Adipocyte (in vitro differentiated cells): Measurements from ENCODE around the gene PPFIA1.

Source experiments
- DNase-seq: peaks from one replicate; pipeline ENCODE4 v3.0.0-alpha.2; 2015; ENCODE audit warnings: low read depth
- H3K27me3 ChIP-seq: replicated peaks from 2 replicates; pipeline ENCODE4 v1.7.0; 2013; ENCODE audit warnings: mild to moderate bottlenecking, low read length, moderate library complexity; ENCODE audit not compliant: control insufficient read depth, insufficient read depth
- H3K36me3 ChIP-seq: 2 replicates; pipeline ENCODE4 v1.7.0; 2013; ENCODE audit warnings: low read length, mild to moderate bottlenecking, moderate library complexity; ENCODE audit not compliant: control insufficient read depth, insufficient read depth, severe bottlenecking
- H3K4me1 ChIP-seq: 2 replicates; pipeline ENCODE4 v1.7.0; 2013; ENCODE audit warnings: mild to moderate bottlenecking, low read length, moderate library complexity; ENCODE audit not compliant: control insufficient read depth, insufficient read depth
- H3K4me3 ChIP-seq: 2 replicates; pipeline ENCODE4 v1.7.0; 2013; ENCODE audit warnings: mild to moderate bottlenecking, low read length, moderate library complexity
- H3K9ac ChIP-seq: 2 replicates; pipeline ENCODE4 v1.7.0; 2013; ENCODE audit warnings: mild to moderate bottlenecking, low read length, moderate library complexity
- H3K9me3 ChIP-seq: 2 replicates; pipeline ENCODE4 v1.7.0; 2013; ENCODE audit warnings: mild to moderate bottlenecking, low read length, moderate library complexity; ENCODE audit not compliant: control insufficient read depth

PPFIA1 gene

DNA sequence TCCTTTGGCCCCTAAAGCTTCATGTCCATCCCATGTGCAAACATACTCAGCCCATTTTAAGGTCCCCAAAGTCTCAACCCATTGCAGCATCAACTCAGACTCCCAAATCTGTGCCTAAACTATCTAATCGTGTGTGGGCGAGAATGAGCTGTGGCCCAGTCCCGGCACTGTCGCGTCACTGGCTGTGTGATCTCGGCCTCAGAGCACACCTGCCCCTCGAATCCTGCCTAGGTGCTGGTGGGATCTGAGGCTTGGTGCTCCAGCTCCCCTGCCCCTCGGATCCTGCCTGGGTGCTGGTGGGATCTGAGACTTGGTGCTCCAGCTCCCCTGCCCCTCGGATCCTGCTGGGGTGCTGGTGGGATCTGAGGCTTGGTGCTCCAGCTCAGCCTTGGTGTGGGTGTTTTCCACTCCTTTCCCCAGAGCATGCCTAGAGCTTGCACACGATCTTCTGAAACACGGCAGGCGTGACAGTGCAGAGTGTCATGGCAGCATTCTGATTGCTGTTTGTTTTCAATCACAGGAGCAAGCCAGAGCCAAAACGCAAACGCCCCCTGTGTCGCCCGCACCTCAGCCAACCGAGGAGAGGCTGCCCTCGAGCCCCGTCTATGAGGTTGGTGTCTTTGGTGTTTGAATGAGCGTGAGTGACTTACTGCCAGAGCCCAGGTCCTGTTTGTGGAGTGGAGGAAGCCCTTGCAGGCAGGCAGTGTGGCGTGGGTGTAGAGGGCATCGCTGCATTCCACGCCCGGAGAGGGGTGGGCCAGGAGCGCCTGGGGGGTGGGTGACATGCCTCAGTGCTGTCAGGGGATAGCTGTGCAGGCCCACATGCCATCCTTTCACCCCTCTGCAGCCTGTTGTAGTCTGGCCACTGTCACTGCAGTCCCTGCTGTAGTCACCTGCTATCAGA lies 160.4 kb downstream of the PPFIA1 start:
- H3K9ac ChIP-seq: no peak overlapping the region
- no peaks in the 10 kb centered on the region for H3K9me3 ChIP-seq
- H3K4me1 ChIP-seq: peaks cover 8% of the 10 kb centered on the region
- H3K27me3 ChIP-seq: no peaks in the 10 kb centered on the region
- H3K36me3 ChIP-seq: peaks cover 87% of the 10 kb centered on the region
- no peak overlapping the region for H3K4me3 ChIP-seq
- no peak for DNase-seq

DNA sequence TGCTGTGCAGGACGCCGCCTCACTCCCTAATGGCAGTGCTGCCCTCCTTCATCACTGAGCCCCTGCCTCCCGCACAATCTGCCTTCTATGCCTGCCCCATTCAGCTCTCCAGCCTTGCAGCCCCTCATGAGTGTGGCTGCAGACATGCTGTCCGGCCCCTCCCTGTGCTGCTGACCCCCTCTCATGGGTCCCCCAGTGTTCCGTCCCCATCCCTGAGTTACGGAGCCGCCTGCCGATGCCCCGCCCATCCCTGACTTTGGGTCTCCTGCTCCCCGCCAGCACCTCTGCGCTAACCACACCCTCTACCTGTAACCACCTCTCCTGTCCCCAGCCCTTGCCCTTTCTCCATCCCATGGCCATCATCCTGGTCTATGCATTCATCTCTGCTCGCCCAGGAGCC lies 161.1 kb downstream of the PPFIA1 start:
- DNase-seq: no peak
- Histone ChIP-seq H3K4me3 (no peak overlapping the region), H3K27me3 (no peaks in the 10 kb centered on the region), H3K9me3 (no peaks in the 10 kb centered on the region), H3K36me3 (peaks cover 92% of the 10 kb centered on the region), H3K4me1 (peaks cover 8% of the 10 kb centered on the region), H3K9ac (no peak overlapping the region)

DNA sequence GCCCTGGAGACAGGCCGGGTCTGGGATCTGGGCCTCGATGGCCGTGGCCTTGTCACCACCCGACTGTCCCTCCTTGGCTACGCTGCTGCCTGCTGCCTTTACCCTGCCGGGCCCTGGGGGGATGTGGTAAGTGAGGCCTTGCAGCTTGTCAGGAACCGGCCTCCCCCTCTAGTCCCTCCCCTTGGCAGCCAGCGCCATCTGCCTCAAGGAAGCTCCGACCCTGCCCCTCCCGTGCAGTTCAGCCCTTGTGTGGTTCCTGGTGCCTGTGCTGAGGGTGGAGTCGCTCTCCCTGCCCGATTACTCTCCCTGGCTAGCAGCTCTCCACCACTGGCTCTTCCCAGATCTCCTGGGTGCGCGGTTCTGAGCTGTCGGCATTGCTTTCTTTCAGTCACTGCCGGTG lies 161.6 kb downstream of the PPFIA1 start:
- Histone ChIP-seq H3K9ac (no peak overlapping the region), H3K4me1 (peaks cover 6% of the 10 kb centered on the region), H3K4me3 (no peak overlapping the region), H3K27me3 (no peaks in the 10 kb centered on the region), H3K9me3 (no peaks in the 10 kb centered on the region), H3K36me3 (peaks cover 96% of the 10 kb centered on the region)
- no peak for DNase-seq

DNA sequence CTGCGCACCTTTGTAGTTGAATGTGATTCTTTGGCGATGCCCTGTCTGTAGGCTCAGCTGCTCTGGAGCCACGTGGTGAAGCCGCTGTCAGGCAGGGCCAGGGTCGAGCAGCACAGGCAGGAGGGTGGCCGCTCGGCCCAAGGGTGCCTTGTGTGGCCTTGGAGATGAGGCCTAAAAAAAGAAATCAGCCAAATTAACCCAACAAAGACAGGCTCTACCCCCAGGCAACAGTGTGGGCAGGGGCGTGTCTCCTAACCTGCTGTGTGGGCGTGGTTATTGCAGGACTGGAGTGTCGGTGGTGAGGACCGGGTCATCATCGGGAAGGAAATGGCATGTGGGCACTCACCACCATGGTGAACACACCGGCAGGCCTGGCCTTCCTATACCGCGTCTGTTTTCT lies 162.1 kb downstream of the PPFIA1 start:
- Histone ChIP-seq H3K36me3 (peaks cover 96% of the 10 kb centered on the region), H3K9ac (no peak overlapping the region), H3K9me3 (no peaks in the 10 kb centered on the region), H3K4me1 (peaks cover under 1% of the 10 kb centered on the region), H3K4me3 (no peak overlapping the region), H3K27me3 (no peaks in the 10 kb centered on the region)
- no peak for DNase-seq

DNA sequence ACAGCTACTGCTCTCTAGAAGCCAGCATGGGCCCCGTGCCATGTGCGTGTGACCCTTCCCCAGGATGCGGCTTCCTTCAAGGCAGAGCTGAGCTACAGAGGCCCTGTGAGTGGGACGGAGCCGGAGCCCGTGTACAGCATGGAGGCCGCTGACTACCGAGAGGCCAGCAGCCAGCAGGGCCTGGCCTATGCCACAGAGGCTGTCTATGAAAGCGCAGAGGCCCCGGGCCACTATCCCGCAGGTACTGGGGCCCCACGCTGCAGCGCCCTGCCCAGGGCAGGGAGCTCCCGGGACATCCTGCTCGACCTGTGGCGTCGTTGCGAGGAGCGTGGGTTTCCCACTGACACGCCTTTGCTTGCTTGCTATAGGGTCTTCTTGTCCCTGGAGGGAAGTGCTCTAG lies 162.5 kb downstream of the PPFIA1 start:
- peaks cover 98% of the 10 kb centered on the region for H3K36me3 ChIP-seq
- no peaks in the 10 kb centered on the region for H3K9me3 ChIP-seq
- H3K27me3 ChIP-seq: no peaks in the 10 kb centered on the region
- no peak for DNase-seq
- H3K4me3 ChIP-seq: no peak overlapping the region
- H3K4me1 ChIP-seq: no peaks in the 10 kb centered on the region
- H3K9ac ChIP-seq: no peak overlapping the region

DNA sequence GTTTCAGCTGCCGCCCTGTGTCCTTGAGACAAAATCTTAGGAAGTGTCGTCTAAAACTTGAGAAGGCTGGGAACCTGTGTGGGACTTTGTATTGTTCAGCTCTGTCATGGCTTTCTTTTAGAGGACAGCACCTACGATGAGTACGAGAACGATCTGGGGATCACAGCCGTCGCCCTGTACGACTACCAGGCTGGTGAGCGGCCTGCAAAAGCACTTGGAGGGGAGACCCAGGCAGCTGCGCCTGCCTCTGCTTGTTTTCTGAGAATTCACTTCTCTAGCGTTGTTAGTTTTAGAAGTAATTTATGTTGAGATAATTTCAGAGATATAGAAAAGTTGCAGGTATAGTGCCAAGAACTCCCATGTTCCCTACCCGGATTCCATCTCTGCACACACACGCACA lies 163.0 kb downstream of the PPFIA1 start:
- Histone ChIP-seq H3K36me3 (peaks cover 97% of the 10 kb centered on the region), H3K27me3 (no peaks in the 10 kb centered on the region), H3K4me3 (no peak overlapping the region), H3K9me3 (no peaks in the 10 kb centered on the region), H3K9ac (no peak overlapping the region), H3K4me1 (no peaks in the 10 kb centered on the region)
- DNase-seq: no peak
